ENCODE results near the gene MSX1.
"Not testable (repeated sequence)": the region's sequence is repeated elsewhere in the genome, so short reads cannot be mapped to it uniquely, and the experiment has no call there.

MSX1 gene

GRCh38 chr4:4859325-4859798 is at the start of gene MSX1:
TSS of gene MSX1 (plus strand) at chr4:4859665. CDS start at chr4:4859900, 235 bp downstream.
- peak; percentile 75 for DNase-seq

- no peak for DNase-seq
Observed at GRCh38 chr4:4810092-4810774, 49.2 kb upstream of the MSX1 start.

GRCh38 chr4:4810778-4811177 is 48.7 kb upstream of the MSX1 start:
- no peak for DNase-seq

GRCh38 chr4:4812145-4812794 is 47.2 kb upstream of the MSX1 start:
- DNase-seq = no peak

GRCh38 chr4:4818415-4819212 is 40.9 kb upstream of the MSX1 start:
- no peak for DNase-seq

GRCh38 chr4:4819213-4819606 is 40.3 kb upstream of the MSX1 start:
- no peak for DNase-seq

- DNase-seq = no peak
Observed at GRCh38 chr4:4820261-4820660, 39.2 kb upstream of the MSX1 start.

- DNase-seq = no peak
Observed at GRCh38 chr4:4820739-4821138, 38.7 kb upstream of the MSX1 start.

GRCh38 chr4:4821577-4821976 is 37.9 kb upstream of the MSX1 start:
- DNase-seq = no peak

GRCh38 chr4:4822286-4822685 is 37.2 kb upstream of the MSX1 start:
- not testable (repeated sequence) for DNase-seq

- no peak for DNase-seq
Observed at GRCh38 chr4:4823621-4824162, 35.8 kb upstream of the MSX1 start.

GRCh38 chr4:4824232-4824631 is 35.2 kb upstream of the MSX1 start:
- DNase-seq = no peak

- DNase-seq = no peak
Observed at GRCh38 chr4:4825431-4825830, 34.0 kb upstream of the MSX1 start.

GRCh38 chr4:4829837-4830236 is 29.6 kb upstream of the MSX1 start:
- DNase-seq = no peak

GRCh38 chr4:4831266-4831665 is 28.2 kb upstream of the MSX1 start:
- no peak for DNase-seq

- no peak for DNase-seq
Observed at GRCh38 chr4:4831825-4832224, 27.6 kb upstream of the MSX1 start.

GRCh38 chr4:4836044-4836443 is 23.4 kb upstream of the MSX1 start:
- no peak for DNase-seq

GRCh38 chr4:4837316-4837715 is 22.1 kb upstream of the MSX1 start:
- no peak for DNase-seq

- DNase-seq = no peak
Observed at GRCh38 chr4:4838051-4838935, 21.2 kb upstream of the MSX1 start.

- DNase-seq = no peak
Observed at GRCh38 chr4:4838936-4839810, 20.3 kb upstream of the MSX1 start.

- DNase-seq = no peak
Observed at GRCh38 chr4:4840351-4840750, 19.1 kb upstream of the MSX1 start.

Data from NCI-H1105 (cell line).